ENCODE data around the gene CD164. TPM values are rescaled to one million over a fixed set of nuclear protein-coding genes. Genes with fewer than 3 reads are reported as not detected.

Gene CD164
- polyA plus RNA-seq, 1 of the 3 experiments (the other 2 are of a cell fraction) = 83.4 TPM

- Histone ChIP-seq H3K36me3 (replicated peaks in 1 of 2; ENCODE audit: control insufficient read depth in 1 of 2, insufficient read depth in 2 of 2, low read length in 1 of 2) (no peaks in the 10 kb centered on the region), H3K9me3 (no peaks in the 10 kb centered on the region), H3F3A (replicated peaks; ENCODE audit: insufficient read depth) (no peaks in the 10 kb centered on the region), H3K27ac (ENCODE audit: low read depth in 2 of 2, low read length in 1 of 2) (no peak overlapping the region), H3K27me3 (ENCODE audit: insufficient read depth) (no peaks in the 10 kb centered on the region), H2AFZ (ENCODE audit: low read depth) (no peak overlapping the region), H3K9ac (no peak overlapping the region), H3K4me3 (ENCODE audit: low read depth in 2 of 2, low read length in 1 of 2) (no peak overlapping the region), H3K9me2 (no peaks in the 10 kb centered on the region), H3K4me2 (no peak overlapping the region), H4K20me1 (ENCODE audit: insufficient read depth) (no peaks in the 10 kb centered on the region), H3K79me2 (ENCODE audit: insufficient read depth) (no peaks in the 10 kb centered on the region), H3K4me1 (ENCODE audit: control insufficient read depth in 1 of 2, insufficient read depth in 2 of 2, low read depth in 1 of 2, low read length in 1 of 2) (peaks cover 0 to 22% of the 10 kb centered on the region in 2 experiments; a peak in 1 of 4 replicates)
- DNase-seq = no peak
- ChIA-PET CTCF (interaction anchor here (1.2 kb wide), 1 partner anchor 40 kb away, joined by 5 read pairs; no protein-coding TSS in a partner anchor), POLR2A (no interaction called here)
- TF ChIP-seq, protein P1, sequence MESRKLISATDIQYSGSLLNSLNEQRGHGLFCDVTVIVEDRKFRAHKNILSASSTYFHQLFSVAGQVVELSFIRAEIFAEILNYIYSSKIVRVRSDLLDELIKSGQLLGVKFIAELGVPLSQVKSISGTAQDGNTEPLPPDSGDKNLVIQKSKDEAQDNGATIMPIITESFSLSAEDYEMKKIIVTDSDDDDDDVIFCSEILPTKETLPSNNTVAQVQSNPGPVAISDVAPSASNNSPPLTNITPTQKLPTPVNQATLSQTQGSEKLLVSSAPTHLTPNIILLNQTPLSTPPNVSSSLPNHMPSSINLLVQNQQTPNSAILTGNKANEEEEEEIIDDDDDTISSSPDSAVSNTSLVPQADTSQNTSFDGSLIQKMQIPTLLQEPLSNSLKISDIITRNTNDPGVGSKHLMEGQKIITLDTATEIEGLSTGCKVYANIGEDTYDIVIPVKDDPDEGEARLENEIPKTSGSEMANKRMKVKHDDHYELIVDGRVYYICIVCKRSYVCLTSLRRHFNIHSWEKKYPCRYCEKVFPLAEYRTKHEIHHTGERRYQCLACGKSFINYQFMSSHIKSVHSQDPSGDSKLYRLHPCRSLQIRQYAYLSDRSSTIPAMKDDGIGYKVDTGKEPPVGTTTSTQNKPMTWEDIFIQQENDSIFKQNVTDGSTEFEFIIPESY (IDR thresholded peaks at IDR 0.05; ENCODE audit: borderline replicate concordance, low read depth) = no peak
- TF ChIP-seq TEAD4 (IDR thresholded peaks at IDR 0.05; ENCODE audit: borderline replicate concordance, insufficient read depth) (no peak), PBX3 (IDR thresholded peaks at IDR 0.05) (no peak), ELF1 (IDR thresholded peaks at IDR 0.05) (no peak), EZH2phosphoT487 (IDR thresholded peaks at IDR 0.05; ENCODE audit: borderline replicate concordance, low read depth) (no peak), POLR2AphosphoS5 (IDR thresholded peaks at IDR 0.05; ENCODE audit: low read depth, low read length) (no peak), USF1 (IDR thresholded peaks at IDR 0.05; ENCODE audit: borderline replicate concordance, low read depth) (no peak), CHD2 (IDR thresholded peaks at IDR 0.05; ENCODE audit: low read length, partially characterized antibody) (no peak), MEF2A (IDR thresholded peaks at IDR 0.05; ENCODE audit: borderline replicate concordance, low read depth) (no peak), GABPA (IDR thresholded peaks at IDR 0.05; ENCODE audit: low read depth) (no peak), FOXJ3 (CRISPR knock-in tag; IDR thresholded peaks at IDR 0.05) (no peak), USF2 (IDR thresholded peaks at IDR 0.05; ENCODE audit: borderline replicate concordance, low read depth, low read length) (no peak), EP300 (IDR thresholded peaks at IDR 0.05; ENCODE audit: borderline replicate concordance in 1 of 2, low read depth in 1 of 2, low read length in 1 of 2) (no peak), FOXM1 (IDR thresholded peaks at IDR 0.05; ENCODE audit: low read depth) (no peak), FOSL2 (IDR thresholded peaks at IDR 0.05; ENCODE audit: borderline replicate concordance, low read depth) (no peak)
- 95% methylated on average over 6 of the region's 6 CpGs for WGBS (ENCODE audit: low lambda C conversion rate)
Measured at GRCh38 chr6:109342911-109343310, 39.4 kb downstream of the CD164 start.
